A673 (cell line): ENCODE results near the gene KRTAP10-10. TPM values are rescaled to one million over a fixed set of nuclear protein-coding genes. Genes with fewer than 3 reads are reported as not detected.
"Not testable (repeated sequence)": the region's sequence is repeated elsewhere in the genome, so short reads cannot be mapped to it uniquely, and the experiment has no call there.

Experiments used
- BruUV-seq: library from RNA; stranded (reverse); fragments of 400-500 nt; replicated peaks from 2 replicates; lab custom pipeline; 2021; lab: Mats Ljungman, UMichigan
- CTCF ChIA-PET: fragments of 300-600 bp; sonication (Branson Sonifier 250); formaldehyde crosslinking; loops from one replicate; lab custom pipeline; 2022; ENCODE audit warnings: antibody characterized with exemption; lab: Charles Lee
- POLR2A ChIA-PET: fragments of 300-600 bp; sonication (Branson Sonifier 250); formaldehyde crosslinking; loops from one replicate; lab custom pipeline; 2022; ENCODE audit warnings: antibody characterized with exemption; ENCODE audit not compliant: low non-redundant PET; lab: Charles Lee
- DNase-seq: peaks from one replicate; pipeline ENCODE4 v3.0.0-alpha.2; 2015; ENCODE audit warnings: low spot score
- H3K27ac ChIP-seq: fragments of 200-600 bp; sonication (generic); 2 replicates; pipeline ENCODE4 v1.5.1; 2016; ENCODE audit warnings: mixed run types, low read depth, mild to moderate bottlenecking, mixed read lengths, antibody characterized with exemption, low read length; ENCODE audit not compliant: poor library complexity, severe bottlenecking
- H3K27me3 ChIP-seq: fragments of 200-600 bp; sonication (generic); replicated peaks from 2 replicates; pipeline ENCODE4 v1.6.1; 2017; ENCODE audit warnings: mixed run types, low read depth, mild to moderate bottlenecking, mixed read lengths, antibody characterized with exemption, low read length; ENCODE audit not compliant: insufficient read depth, poor library complexity
- H3K36me3 ChIP-seq: fragments of 200-600 bp; sonication (generic); 2 replicates; pipeline ENCODE4 v1.6.1; 2016; ENCODE audit warnings: mixed run types, mild to moderate bottlenecking, mixed read lengths, antibody characterized with exemption, low read length; ENCODE audit not compliant: insufficient read depth, poor library complexity, severe bottlenecking
- H3K4me1 ChIP-seq: fragments of 200-600 bp; sonication (generic); 2 replicates; pipeline ENCODE4 v1.6.1; 2017; ENCODE audit warnings: mixed run types, mild to moderate bottlenecking, mixed read lengths, antibody characterized with exemption, low read length; ENCODE audit not compliant: insufficient read depth, poor library complexity, severe bottlenecking
- H3K4me3 ChIP-seq: fragments of 200-600 bp; sonication (generic); 2 replicates; pipeline ENCODE4 v1.5.1; 2016; ENCODE audit warnings: low read depth, mixed run types, mild to moderate bottlenecking, mixed read lengths, low read length; ENCODE audit not compliant: poor library complexity, severe bottlenecking
- H3K9me3 ChIP-seq: fragments of 200-600 bp; sonication (generic); 2 replicates; pipeline ENCODE4 v1.6.1; 2016; ENCODE audit warnings: mixed run types, low read depth, mild to moderate bottlenecking, mixed read lengths, antibody characterized with exemption, low read length; ENCODE audit not compliant: poor library complexity, severe bottlenecking
- CTCF ChIP-seq: fragments of 300-800, 200-600 bp; sonication (generic); conservative IDR thresholded peaks from 2 replicates; pipeline ENCODE4 v1.5.1; 2017; ENCODE audit warnings: low read depth, mild to moderate bottlenecking, antibody characterized with exemption, low read length, moderate library complexity, mixed read lengths
- EZH2 ChIP-seq: fragments of 200-600 bp; sonication (generic); IDR thresholded peaks from 2 replicates; pipeline ENCODE4 v1.6.1; 2017; ENCODE audit warnings: borderline replicate concordance, low read depth, mild to moderate bottlenecking, mixed read lengths, antibody characterized with exemption, low read length; ENCODE audit not compliant: poor library complexity, severe bottlenecking
- intact Hi-C: fragments of 100-400 bp; cut with micrococcal nuclease; formaldehyde crosslinking; loops from one replicate; pipeline ENCODE4 v1.10.0; 2022; ENCODE audit not compliant: unreplicated experiment
- total RNA-seq: library from RNA; stranded (reverse); gene quantifications from 2 replicates; pipeline ENCODE4 v1.2.3, GENCODE V29; 2021

The KRTAP10-10 gene
- total RNA-seq, 1 experiment from 2014 or later = not detected

GRCh38 chr21:44636209-44637017 is 743 bp upstream of the KRTAP10-10 start:
- H3K4me1 ChIP-seq = no peaks in the 10 kb centered on the region
- ChIA-PET POLR2A (no interaction called here), CTCF (no interaction called here)
- H3K27me3 ChIP-seq = no peaks in the 10 kb centered on the region
- no peak overlapping the region for H3K4me3 ChIP-seq
- H3K9me3 ChIP-seq = peaks cover 9% of the 10 kb centered on the region
- intact Hi-C loops = no loop called here
- no peak overlapping the region for H3K27ac ChIP-seq
- H3K36me3 ChIP-seq = no peaks in the 10 kb centered on the region
- no peak for DNase-seq
- TF ChIP-seq EZH2 = no peak
- no TSS peak for BruUV-seq

- H3K4me3 ChIP-seq, DNase-seq, BruUV-seq, H3K27ac ChIP-seq, H3K9me3 ChIP-seq, CTCF ChIA-PET, H3K4me1 ChIP-seq, H3K27me3 ChIP-seq, intact Hi-C loops, POLR2A ChIA-PET, H3K36me3 ChIP-seq: not testable (repeated sequence)
Observed at GRCh38 chr21:44637851-44638348, 744 bp downstream of the KRTAP10-10 start.

GRCh38 chr21:44638506-44639330 is 1.6 kb downstream of the KRTAP10-10 start:
- H3K36me3 ChIP-seq, H3K4me3 ChIP-seq, H3K27me3 ChIP-seq, H3K4me1 ChIP-seq, intact Hi-C loops, H3K9me3 ChIP-seq, POLR2A ChIA-PET, DNase-seq, BruUV-seq, H3K27ac ChIP-seq, CTCF ChIA-PET: not testable (repeated sequence)

GRCh38 chr21:44639331-44639655 is 2.1 kb downstream of the KRTAP10-10 start:
- no peaks in the 10 kb centered on the region for H3K27me3 ChIP-seq
- H3K9me3 ChIP-seq = peaks cover 6% of the 10 kb centered on the region
- no TSS peak for BruUV-seq
- TF ChIP-seq EZH2 (no peak), CTCF (no peak)
- no peak for DNase-seq
- H3K27ac ChIP-seq = no peak overlapping the region
- intact Hi-C loops = no loop called here
- no peak overlapping the region for H3K4me3 ChIP-seq
- CTCF ChIA-PET = no interaction called here
- POLR2A ChIA-PET = no interaction called here
- H3K36me3 ChIP-seq = no peaks in the 10 kb centered on the region
- no peaks in the 10 kb centered on the region for H3K4me1 ChIP-seq
